NT2/D1 (cell line): ENCODE measurements around the gene OPN1LW.

Experiments used
- YY1 ChIP-seq: IDR thresholded peaks from 2 replicates; pipeline ENCODE4 v1.6.1; 2011; ENCODE audit not compliant: insufficient read length, insufficient read depth
- ZNF274 ChIP-seq: IDR thresholded peaks from 2 replicates; pipeline ENCODE4 v1.6.1; 2011; ENCODE audit warnings: mild to moderate bottlenecking, low read depth, low read length

DNA sequence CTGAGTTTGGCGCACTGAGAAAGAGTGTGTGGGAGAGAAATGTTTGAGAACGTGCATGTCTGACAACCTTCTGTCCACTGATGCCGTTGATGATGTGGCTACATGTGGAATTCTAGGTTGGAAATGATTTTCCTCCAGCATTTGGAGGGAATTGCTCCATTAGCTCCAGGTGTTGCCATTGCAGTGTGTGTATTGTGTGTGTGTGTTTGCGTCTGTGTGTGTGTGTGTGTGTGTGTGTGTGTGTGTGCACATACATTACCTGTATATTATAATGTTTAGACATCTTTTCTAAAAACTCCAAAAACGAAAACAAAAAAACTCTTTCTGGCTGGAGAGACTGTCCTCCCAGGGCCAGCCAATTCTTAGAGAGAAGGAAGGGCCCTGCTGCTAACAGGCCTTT, 28.3 kb upstream of the OPN1LW start:
- no peak for TF ChIP-seq YY1
- no peak for TF ChIP-seq ZNF274
